Endothelial cell of umbilical vein (primary cell): ENCODE data around the gene INSYN2B. TPM values are rescaled to one million over a fixed set of nuclear protein-coding genes. Genes with fewer than 3 reads are reported as not detected.
"Not testable (repeated sequence)": the region's sequence is repeated elsewhere in the genome, so short reads cannot be mapped to it uniquely, and the experiment has no call there.

Source experiments
- BruUV-seq: library from RNA; stranded (reverse); fragments of 400-500 nt; replicated peaks from 2 replicates; lab custom pipeline; 2021; lab: Mats Ljungman, UMichigan
- CTCF ChIA-PET: fragments of 300-600, 350-600 bp; sonication (Branson Sonifier 250); formaldehyde crosslinking; loops from one replicate; lab custom pipeline; 2021; ENCODE audit warnings: antibody characterized with exemption, inconsistent platforms; lab: Charles Lee
- POLR2A ChIA-PET: fragments of 300-600, 350-600 bp; sonication (Branson Sonifier 250); formaldehyde crosslinking; loops from one replicate; lab custom pipeline; 2021; ENCODE audit warnings: antibody characterized with exemption, inconsistent platforms; lab: Charles Lee
- DNase-seq: peaks from one replicate; pipeline ENCODE4 v3.0.0-alpha.2; 2011; ENCODE audit warnings: low read depth, low spot score
- FAIRE-seq: peaks from 2 replicates; lab custom pipeline; 2011; peaks lifted over from hg19 to GRCh38; lab: Jason Lieb, UNC
- H2AFZ ChIP-seq: 2 replicates; pipeline ENCODE4 v1.6.0; 2012; ENCODE audit warnings: low read depth, low read length, control low read depth, inconsistent platforms
- H3K27ac ChIP-seq: 2 replicates; pipeline ENCODE4 v1.5.1; 2011; ENCODE audit warnings: low read depth, mild to moderate bottlenecking, control low read depth, low read length, moderate library complexity; ENCODE audit not compliant: insufficient read depth
- H3K27me3 ChIP-seq, 2 experiments: 2 replicates each; pipeline versions ENCODE4 v1.6.0 to v1.6.1; 2011; ENCODE audit warnings: low read length in 2 of 2, mixed read lengths in 1 of 2; ENCODE audit not compliant: control insufficient read depth in 2 of 2, insufficient read depth in 2 of 2
- H3K36me3 ChIP-seq, 2 experiments: 2 replicates in 1 of 2; 3 replicates in 1 of 2; pipeline ENCODE4 v1.5.1; 2011; ENCODE audit warnings: low read length in 2 of 2, mild to moderate bottlenecking in 1 of 2, moderate library complexity in 1 of 2; ENCODE audit not compliant: control insufficient read depth in 2 of 2, insufficient read depth in 2 of 2; ENCODE audit errors: extremely low read depth in 1 of 2
- H3K4me1 ChIP-seq: 3 replicates; pipeline ENCODE4 v1.5.1; 2011; ENCODE audit warnings: mild to moderate bottlenecking, low read length; ENCODE audit not compliant: control insufficient read depth, insufficient read depth; ENCODE audit errors: extremely low read depth
- H3K4me2 ChIP-seq: 2 replicates; pipeline ENCODE4 v1.6.1; 2011; ENCODE audit warnings: low read length, control low read depth, mixed read lengths; ENCODE audit not compliant: insufficient read depth
- H3K4me3 ChIP-seq, 3 experiments: fragments of 200-600 bp in 1 of 3; sonication (generic), shearing (Covaris generic) in 1 of 3; replicated peaks in 1 of 3; 2 replicates each; pipeline ENCODE4 v1.5.1; 2011 to 2016; ENCODE audit warnings: control low read depth in 3 of 3, low read length in 3 of 3, mild to moderate bottlenecking in 2 of 3, inconsistent platforms in 1 of 3, low read depth in 1 of 3, moderate library complexity in 1 of 3; ENCODE audit not compliant: insufficient read depth in 1 of 3
- H3K79me2 ChIP-seq: 2 replicates; pipeline ENCODE4 v1.6.0; 2012; ENCODE audit warnings: low read length, inconsistent platforms; ENCODE audit not compliant: control insufficient read depth, insufficient read depth
- H3K9ac ChIP-seq: replicated peaks from 2 replicates; pipeline ENCODE3; 2011; ENCODE audit warnings: low read length, control low read depth; ENCODE audit not compliant: insufficient read depth; ENCODE audit errors: extremely low read depth
- H3K9me1 ChIP-seq: replicated peaks from 3 replicates; pipeline ENCODE4 v1.6.0; 2011; ENCODE audit warnings: mild to moderate bottlenecking, low read length; ENCODE audit not compliant: control insufficient read depth, insufficient read depth; ENCODE audit errors: extremely low read depth
- H3K9me3 ChIP-seq: replicated peaks from 2 replicates; pipeline ENCODE4 v1.5.1; 2012; ENCODE audit warnings: low read length, inconsistent platforms; ENCODE audit not compliant: control insufficient read depth, insufficient read depth
- H4K20me1 ChIP-seq: replicated peaks from 2 replicates; pipeline ENCODE3; 2011; ENCODE audit warnings: mild to moderate bottlenecking, low read length; ENCODE audit not compliant: control insufficient read depth, insufficient read depth; ENCODE audit errors: extremely low read depth
- EZH2 ChIP-seq: IDR thresholded peaks from 2 replicates; pipeline ENCODE4 v1.6.1; 2012; ENCODE audit warnings: borderline replicate concordance, low read depth, mild to moderate bottlenecking, moderate library complexity, low read length, inconsistent platforms; ENCODE audit not compliant: severe bottlenecking
- FOS ChIP-seq: IDR thresholded peaks from 2 replicates; pipeline ENCODE4 v1.6.1; 2011; ENCODE audit warnings: mild to moderate bottlenecking, low read length, moderate library complexity, borderline replicate concordance; ENCODE audit not compliant: insufficient read depth
- GATA2 ChIP-seq: IDR thresholded peaks from 2 replicates; pipeline ENCODE4 v1.7.0; 2011; ENCODE audit warnings: low read depth, mild to moderate bottlenecking, moderate library complexity, mixed read lengths, low read length; ENCODE audit not compliant: insufficient read length, insufficient read depth
- JUN ChIP-seq: IDR thresholded peaks from 2 replicates; pipeline ENCODE4 v1.6.1; 2011; ENCODE audit warnings: borderline replicate concordance, low read depth; ENCODE audit not compliant: insufficient read length, insufficient read depth
- MAX ChIP-seq: IDR thresholded peaks from 2 replicates; pipeline ENCODE4 v1.6.1; 2011; ENCODE audit not compliant: insufficient read depth, insufficient read length
- MYC ChIP-seq: IDR thresholded peaks from one replicate; pipeline ENCODE4 v1.6.1; 2011; ENCODE audit warnings: mild to moderate bottlenecking, low read depth, low read length
- POLR2A ChIP-seq: IDR thresholded peaks from 2 replicates; pipeline ENCODE4 v1.6.1; 2012; ENCODE audit warnings: low read depth, mild to moderate bottlenecking, control low read depth, low read length
- POLR2AphosphoS5 ChIP-seq: IDR thresholded peaks from 2 replicates; pipeline ENCODE4 v1.6.1; 2012; ENCODE audit warnings: low read depth, mild to moderate bottlenecking, control low read depth, low read length, moderate library complexity; ENCODE audit not compliant: insufficient read depth
- dilution Hi-C: fragments of 300-500 bp; cut with MboI; formaldehyde crosslinking; loops from one replicate; pipeline ENCODE4 v1.15.0; 2019; ENCODE audit warnings: low sequenced_read_pairs; ENCODE audit not compliant: extremely low pct_ligation_motif_present
- intact Hi-C: fragments of 100-400 bp; cut with micrococcal nuclease; formaldehyde crosslinking; loops from one replicate; pipeline ENCODE4 v1.10.0; 2022
- polyA plus RNA-seq, 4 experiments: library from polyadenylated mRNA; depleted of rRNA in 3 of 4; stranded (reverse) in 3 of 4; unstranded in 1 of 4; fragments of >200 nt; gene quantifications; 2 replicates each; pipeline versions ENCODE4 v1.2.1 to v1.2.3, GENCODE V29; 2011 to 2012; ENCODE audit warnings: missing spikeins in 1 of 4
- total RNA-seq: library from RNA; stranded (reverse); gene quantifications from 2 replicates; pipeline ENCODE4 v1.2.3, GENCODE V29; 2021
- TF ChIP-seq, protein P1 (sequence below), 2 donors: IDR thresholded peaks; 1 replicate in 1 of 2; 2 replicates in 1 of 2; pipeline ENCODE4 v1.5.1; 2011; ENCODE audit warnings: low read length in 2 of 2, mild to moderate bottlenecking in 2 of 2, moderate library complexity in 2 of 2, control low read depth in 1 of 2, inconsistent platforms in 1 of 2, low read depth in 1 of 2; ENCODE audit not compliant: insufficient read depth in 1 of 2; ENCODE audit errors: extremely low read depth in 1 of 2

Gene INSYN2B
- total and polyA plus RNA-seq, 2 donors (not counting 3 experiments of a cell fraction or from before 2014, with no cell fraction given): 8.2 to 17.1 TPM

GRCh38 chr5:169953196-169953595 lies 27.1 kb downstream of the INSYN2B start:
- H3K27ac ChIP-seq, H3K9ac ChIP-seq, H3K27me3 ChIP-seq, H3K9me3 ChIP-seq, H3K4me3 ChIP-seq, POLR2A ChIA-PET, DNase-seq, dilution Hi-C loops, H4K20me1 ChIP-seq, H3K36me3 ChIP-seq, FAIRE-seq, H2AFZ ChIP-seq, H3K9me1 ChIP-seq, BruUV-seq, H3K4me1 ChIP-seq, H3K4me2 ChIP-seq, intact Hi-C loops: not testable (repeated sequence)
- CTCF ChIA-PET: interaction anchor here (0.6 to 2.0 kb wide), 4 partner anchors 16 to 252 kb away, joined by 3 to 15 read pairs (median 3); partner anchors contain the start of gene INSYN2B
- peak; percentile 54 for TF ChIP-seq FOS
- peaks cover 46% of the 10 kb centered on the region for H3K79me2 ChIP-seq

- ChIA-PET POLR2A (no interaction called here), CTCF (interaction anchor here (8.5 kb wide), 1 partner anchor 30 kb away, joined by 64 read pairs; the partner anchor contains the start of gene INSYN2B)
- H3K4me1 ChIP-seq: peaks cover 18% of the 10 kb centered on the region
- no TSS peak for BruUV-seq
- no peak for DNase-seq
- H3K27ac ChIP-seq: no peak overlapping the region
- no peak overlapping the region for H2AFZ ChIP-seq
- no peaks in the 10 kb centered on the region for H3K9me3 ChIP-seq
- dilution Hi-C loops: no loop called here
- intact Hi-C loops: no loop called here
- H3K9me1 ChIP-seq: no peaks in the 10 kb centered on the region
- no peak for FAIRE-seq
- H3K9ac ChIP-seq: no peak overlapping the region
- no peaks in the 10 kb centered on the region for H4K20me1 ChIP-seq
- H3K36me3 ChIP-seq: no peaks in the 10 kb centered on the region
- TF ChIP-seq EZH2 (no peak), GATA2 (no peak), MAX (no peak), MYC (no peak), FOS (no peak), POLR2AphosphoS5 (no peak), POLR2A (no peak), JUN (no peak)
- TF ChIP-seq, protein P1, sequence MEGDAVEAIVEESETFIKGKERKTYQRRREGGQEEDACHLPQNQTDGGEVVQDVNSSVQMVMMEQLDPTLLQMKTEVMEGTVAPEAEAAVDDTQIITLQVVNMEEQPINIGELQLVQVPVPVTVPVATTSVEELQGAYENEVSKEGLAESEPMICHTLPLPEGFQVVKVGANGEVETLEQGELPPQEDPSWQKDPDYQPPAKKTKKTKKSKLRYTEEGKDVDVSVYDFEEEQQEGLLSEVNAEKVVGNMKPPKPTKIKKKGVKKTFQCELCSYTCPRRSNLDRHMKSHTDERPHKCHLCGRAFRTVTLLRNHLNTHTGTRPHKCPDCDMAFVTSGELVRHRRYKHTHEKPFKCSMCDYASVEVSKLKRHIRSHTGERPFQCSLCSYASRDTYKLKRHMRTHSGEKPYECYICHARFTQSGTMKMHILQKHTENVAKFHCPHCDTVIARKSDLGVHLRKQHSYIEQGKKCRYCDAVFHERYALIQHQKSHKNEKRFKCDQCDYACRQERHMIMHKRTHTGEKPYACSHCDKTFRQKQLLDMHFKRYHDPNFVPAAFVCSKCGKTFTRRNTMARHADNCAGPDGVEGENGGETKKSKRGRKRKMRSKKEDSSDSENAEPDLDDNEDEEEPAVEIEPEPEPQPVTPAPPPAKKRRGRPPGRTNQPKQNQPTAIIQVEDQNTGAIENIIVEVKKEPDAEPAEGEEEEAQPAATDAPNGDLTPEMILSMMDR (IDR thresholded peaks at IDR 0.05; ENCODE audit: extremely low read depth in 1 of 2, insufficient read depth in 1 of 2, low read depth in 1 of 2, low read length in 2 of 2): no peak
- no peak overlapping the region for H3K4me2 ChIP-seq
- no peak overlapping the region for H3K4me3 ChIP-seq
- H3K79me2 ChIP-seq: peaks cover 48% of the 10 kb centered on the region
- H3K27me3 ChIP-seq: no peaks in the 10 kb centered on the region
Measured at GRCh38 chr5:169950333-169950732, 30.0 kb downstream of the INSYN2B start.
